ENCODE data around the gene EVA1A.

The EVA1A gene

GRCh38 chr2:75564713-75565359 is 4.1 kb upstream of the EVA1A start:
- in situ Hi-C loops (cut with MboI; ENCODE audit: low sequenced_read_pairs), result no loop called here

GRCh38 chr2:75564026-75564688 is 3.4 kb upstream of the EVA1A start:
- in situ Hi-C loops (cut with MboI; ENCODE audit: low sequenced_read_pairs), result no loop called here

- in situ Hi-C loops (cut with MboI; ENCODE audit: low sequenced_read_pairs), result no loop called here
Observed at GRCh38 chr2:75563591-75563990, 2.9 kb upstream of the EVA1A start.

- in situ Hi-C loops (cut with MboI; ENCODE audit: low sequenced_read_pairs), result no loop called here
Observed at GRCh38 chr2:75562513-75562864, 1.8 kb upstream of the EVA1A start.

GRCh38 chr2:75561566-75562512 is 1.1 kb upstream of the EVA1A start:
- in situ Hi-C loops (cut with MboI; ENCODE audit: low sequenced_read_pairs), result no loop called here

GRCh38 chr2:75560022-75560767 is 544 bp downstream of the EVA1A start:
- in situ Hi-C loops (cut with MboI; ENCODE audit: low sequenced_read_pairs), result no loop called here

- in situ Hi-C loops (cut with MboI; ENCODE audit: low sequenced_read_pairs), result no loop called here
Observed at GRCh38 chr2:75559680-75560021, 1.1 kb downstream of the EVA1A start.

GRCh38 chr2:75558786-75559679 is 1.7 kb downstream of the EVA1A start:
- in situ Hi-C loops (cut with MboI; ENCODE audit: low sequenced_read_pairs), result no loop called here

- in situ Hi-C loops (cut with MboI; ENCODE audit: low sequenced_read_pairs), result no loop called here
Observed at GRCh38 chr2:75558136-75558535, 2.6 kb downstream of the EVA1A start.

GRCh38 chr2:75557474-75558133 is 3.1 kb downstream of the EVA1A start:
- in situ Hi-C loops (cut with MboI; ENCODE audit: low sequenced_read_pairs), result no loop called here

- in situ Hi-C loops (cut with MboI; ENCODE audit: low sequenced_read_pairs), result no loop called here
Observed at GRCh38 chr2:75556679-75557366, 3.9 kb downstream of the EVA1A start.

GRCh38 chr2:75555701-75556100 is 5.0 kb downstream of the EVA1A start:
- in situ Hi-C loops (cut with MboI; ENCODE audit: low sequenced_read_pairs), result no loop called here

GRCh38 chr2:75553935-75554531 is 6.7 kb downstream of the EVA1A start:
- in situ Hi-C loops (cut with MboI; ENCODE audit: low sequenced_read_pairs), result no loop called here

- in situ Hi-C loops (cut with MboI; ENCODE audit: low sequenced_read_pairs), result no loop called here
Observed at GRCh38 chr2:75552222-75552621, 8.5 kb downstream of the EVA1A start.

- in situ Hi-C loops (cut with MboI; ENCODE audit: low sequenced_read_pairs), result no loop called here
Observed at GRCh38 chr2:75551434-75551833, 9.3 kb downstream of the EVA1A start.

- in situ Hi-C loops (cut with MboI; ENCODE audit: low sequenced_read_pairs), result no loop called here
Observed at GRCh38 chr2:75549401-75550253, 11.1 kb downstream of the EVA1A start.

- in situ Hi-C loops (cut with MboI; ENCODE audit: low sequenced_read_pairs), result no loop called here
Observed at GRCh38 chr2:75548036-75548573, 12.6 kb downstream of the EVA1A start.

All from HL-60/S4 treated with retinoic acid at 250 ng/mL for 4 days and 3 days (cell line).